GM10248 (cell line): Measurements from ENCODE around the gene MLLT10.

Experiments
- CTCF ChIA-PET: fragments of 300-600 bp; sonication (Branson Sonifier 250); formaldehyde crosslinking; extraction: SDS; loops from one replicate; lab custom pipeline; 2021; ENCODE audit warnings: antibody characterized with exemption; lab: Yijun Ruan, JAX
- POLR2A ChIA-PET: fragments of 350-650 bp; sonication (Branson Sonifier 250); formaldehyde crosslinking; extraction: SDS; loops from one replicate; lab custom pipeline; 2020; ENCODE audit warnings: antibody characterized with exemption; lab: Yijun Ruan, JAX
- DNase-seq: peaks from one replicate; pipeline ENCODE4 v3.0.0; 2012; ENCODE audit errors: extremely low spot score
- CTCF ChIP-seq: IDR thresholded peaks from 2 replicates; pipeline ENCODE4 v1.5.1; 2012; ENCODE audit warnings: mild to moderate bottlenecking, low read depth; ENCODE audit errors: extremely low read depth, missing control alignments, control extremely low read depth

The MLLT10 gene

GRCh38 chr10:21648040-21648439 is 114.0 kb downstream of the MLLT10 start:
- DNase-seq = no peak
- CTCF ChIA-PET = interaction anchor here (1.6 kb wide), 1 partner anchor 11 kb away, joined by 4 read pairs; no protein-coding TSS in a partner anchor
- no peak for TF ChIP-seq CTCF
- POLR2A ChIA-PET = no interaction called here

- no peak for DNase-seq
- TF ChIP-seq CTCF = no peak
- ChIA-PET POLR2A (no interaction called here), CTCF (interaction anchor here (0.8 to 1.7 kb wide), 2 partner anchors 8 to 28 kb away, joined by 3 to 6 read pairs; no protein-coding TSS in a partner anchor)
Measured at GRCh38 chr10:21649454-21649872, 115.4 kb downstream of the MLLT10 start.

- no peak for TF ChIP-seq CTCF
- POLR2A ChIA-PET = no interaction called here
- no peak for DNase-seq
- CTCF ChIA-PET = interaction anchor here (1.7 kb wide), 1 partner anchor 28 kb away, joined by 6 read pairs; no protein-coding TSS in a partner anchor
Measured at GRCh38 chr10:21650353-21650752, 116.3 kb downstream of the MLLT10 start.

- ChIA-PET POLR2A (no interaction called here), CTCF (interaction anchor here (1.0 kb wide), 1 partner anchor 10 kb away, joined by 4 read pairs; no protein-coding TSS in a partner anchor)
- no peak for TF ChIP-seq CTCF
- DNase-seq = no peak
Measured at GRCh38 chr10:21655236-21655635, 121.2 kb downstream of the MLLT10 start.

GRCh38 chr10:21655687-21656086 is 121.7 kb downstream of the MLLT10 start:
- no peak for DNase-seq
- ChIA-PET POLR2A (no interaction called here), CTCF (no interaction called here)

GRCh38 chr10:21661087-21661486 is 127.1 kb downstream of the MLLT10 start:
- CTCF ChIA-PET = no interaction called here
- POLR2A ChIA-PET = no interaction called here

More at GRCh38 chr10:21655687-21656086, 121.7 kb downstream of the MLLT10 start:
- TF ChIP-seq CTCF = no peak

More at GRCh38 chr10:21661087-21661486, 127.1 kb downstream of the MLLT10 start:
- TF ChIP-seq CTCF = no peak
- no peak for DNase-seq
